DMS53 (cell line): Measurements from ENCODE around the gene SPOP.

Source experiments
- DNase-seq: peaks from one replicate; lab custom pipeline; 2025; lab: John Stamatoyannopoulos, UW

SPOP gene

GRCh38 chr17:49585422-49586027, 92.4 kb downstream of the SPOP start:
- DNase-seq, result peak; percentile 56

- DNase-seq, result no peak
Measured at GRCh38 chr17:49583889-49584288, 94.0 kb downstream of the SPOP start.

- no peak for DNase-seq
Measured at GRCh38 chr17:49583226-49583625, 94.7 kb downstream of the SPOP start.

- no peak for DNase-seq
Measured at GRCh38 chr17:49582789-49583188, 95.1 kb downstream of the SPOP start.

- DNase-seq, result no peak
Measured at GRCh38 chr17:49582055-49582722, 95.7 kb downstream of the SPOP start.

GRCh38 chr17:49581648-49581998, 96.3 kb downstream of the SPOP start:
- DNase-seq, result no peak

GRCh38 chr17:49580981-49581647, 96.8 kb downstream of the SPOP start:
- DNase-seq, result no peak

GRCh38 chr17:49580055-49580721, 97.7 kb downstream of the SPOP start:
- DNase-seq, result no peak

GRCh38 chr17:49579522-49579921, 98.4 kb downstream of the SPOP start:
- DNase-seq, result no peak

- DNase-seq, result no peak
Measured at GRCh38 chr17:49578952-49579500, 98.9 kb downstream of the SPOP start.

- no peak for DNase-seq
Measured at GRCh38 chr17:49578414-49578813, 99.5 kb downstream of the SPOP start.

GRCh38 chr17:49577963-49578362, 99.9 kb downstream of the SPOP start:
- DNase-seq, result no peak

- DNase-seq, result no peak
Measured at GRCh38 chr17:49577650-49577934, 100.3 kb downstream of the SPOP start.

GRCh38 chr17:49576917-49577649, 100.8 kb downstream of the SPOP start:
- no peak for DNase-seq

GRCh38 chr17:49576088-49576916, 101.6 kb downstream of the SPOP start:
- DNase-seq, result peak; percentile 79

GRCh38 chr17:49575679-49576087, 102.2 kb downstream of the SPOP start, which contains the start of gene NXPH3:
TSS of gene NXPH3 (plus strand) at chr17:49575871. CDS start at chr17:49576220, 349 bp downstream.
- peak; percentile 89 for DNase-seq

- no peak for DNase-seq
Measured at GRCh38 chr17:49574945-49575678, 102.8 kb downstream of the SPOP start.

GRCh38 chr17:49574323-49574781, 103.5 kb downstream of the SPOP start:
- DNase-seq, result no peak

GRCh38 chr17:49573510-49574322, 104.2 kb downstream of the SPOP start:
- DNase-seq, result peak; percentile 26
